ENCODE measurements around the gene UBE2U. TPM values are rescaled to one million over a fixed set of nuclear protein-coding genes. Genes with fewer than 3 reads are reported as not detected.

Gene UBE2U
- total RNA-seq, 6 experiments from 2014 or later: not detected

GRCh38 chr1:64296459-64296858 lies 93.0 kb downstream of the UBE2U start:
- Histone ChIP-seq H3K4me1 (no peaks in the 10 kb centered on the region), H3K27me3 (no peaks in the 10 kb centered on the region), H3K9me3 (no peaks in the 10 kb centered on the region), H3K36me3 (no peaks in the 10 kb centered on the region), H3K4me3 (no peak overlapping the region), H3K27ac (no peak overlapping the region)
- DNase-seq (no peak), ATAC-seq (no peak)
- TF ChIP-seq CTCF (IDR thresholded peaks at IDR 0.05): no peak
- no peak for TF ChIP-seq POLR2A (IDR thresholded peaks at IDR 0.05)
- intact Hi-C loops (cut with DNase I): no loop called here
- WGBS (ENCODE audit: insufficient coverage, low coverage, low lambda C conversion rate, missing lambda C conversion rate): 60% methylated on average over 2 of the region's 8 CpGs

- H3K36me3 ChIP-seq: no peaks in the 10 kb centered on the region
- no peak overlapping the region for H3K4me3 ChIP-seq
- no peaks in the 10 kb centered on the region for H3K4me1 ChIP-seq
- H3K27ac ChIP-seq: no peak overlapping the region
- ATAC-seq: no peak
- WGBS (ENCODE audit: insufficient coverage, low coverage, low lambda C conversion rate, missing lambda C conversion rate): 68% methylated on average over 3 of the region's 3 CpGs
- no peak for DNase-seq
- intact Hi-C loops (cut with DNase I): no loop called here
- TF ChIP-seq CTCF (IDR thresholded peaks at IDR 0.05) (no peak), POLR2A (IDR thresholded peaks at IDR 0.05) (no peak)
- H3K27me3 ChIP-seq: no peaks in the 10 kb centered on the region
- no peaks in the 10 kb centered on the region for H3K9me3 ChIP-seq
These were observed 98.8 kb downstream of the UBE2U start for GRCh38 chr1:64302194-64302593.

GRCh38 chr1:64302971-64303370 lies 99.5 kb downstream of the UBE2U start:
- H3K27ac ChIP-seq: no peak overlapping the region
- ATAC-seq: no peak
- H3K9me3 ChIP-seq: no peaks in the 10 kb centered on the region
- intact Hi-C loops (cut with DNase I): no loop called here
- TF ChIP-seq POLR2A (IDR thresholded peaks at IDR 0.05): no peak
- TF ChIP-seq CTCF (IDR thresholded peaks at IDR 0.05): no peak
- H3K27me3 ChIP-seq: no peaks in the 10 kb centered on the region
- 80% methylated on average over 2 of the region's 2 CpGs for whole genome bisulfite sequencing (ENCODE audit: insufficient coverage, low coverage, low lambda C conversion rate, missing lambda C conversion rate)
- H3K36me3 ChIP-seq: no peaks in the 10 kb centered on the region
- DNase-seq: no peak
- no peak overlapping the region for H3K4me3 ChIP-seq
- H3K4me1 ChIP-seq: no peaks in the 10 kb centered on the region

- intact Hi-C loops (cut with DNase I): no loop called here
- H3K4me1 ChIP-seq: no peaks in the 10 kb centered on the region
- H3K9me3 ChIP-seq: no peaks in the 10 kb centered on the region
- no peaks in the 10 kb centered on the region for H3K27me3 ChIP-seq
- ATAC-seq (no peak), DNase-seq (no peak)
- no peak overlapping the region for H3K27ac ChIP-seq
- H3K4me3 ChIP-seq: no peak overlapping the region
- H3K36me3 ChIP-seq: no peaks in the 10 kb centered on the region
- no peak for TF ChIP-seq POLR2A (IDR thresholded peaks at IDR 0.05)
- TF ChIP-seq CTCF (IDR thresholded peaks at IDR 0.05): no peak
These were observed 101.4 kb downstream of the UBE2U start for GRCh38 chr1:64304823-64305222.

- Histone ChIP-seq H3K4me3 (no peak overlapping the region), H3K36me3 (no peaks in the 10 kb centered on the region), H3K9me3 (no peaks in the 10 kb centered on the region), H3K27me3 (no peaks in the 10 kb centered on the region), H3K27ac (no peak overlapping the region), H3K4me1 (no peaks in the 10 kb centered on the region)
- 43% methylated on average over 6 of the region's 6 CpGs for WGBS (ENCODE audit: insufficient coverage, low coverage, low lambda C conversion rate, missing lambda C conversion rate)
- TF ChIP-seq POLR2A (IDR thresholded peaks at IDR 0.05) (no peak), CTCF (IDR thresholded peaks at IDR 0.05) (no peak)
- intact Hi-C loops (cut with DNase I): no loop called here
- DNase-seq: no peak
- no peak for ATAC-seq
These were observed 105.4 kb downstream of the UBE2U start for GRCh38 chr1:64308866-64309265.

Measured in right lobe of liver (tissue), 6 donors.